PC-3 (cell line): ENCODE data around the gene PURA. TPM values are rescaled to one million over a fixed set of nuclear protein-coding genes. Genes with fewer than 3 reads are reported as not detected.

Experiments
- ATAC-seq: fragments of 200-7000 bp; cut with Tn5 transposase; 2 replicates; pipeline ENCODE4 v1.9.1; 2020; ENCODE audit warnings: mild to moderate bottlenecking, moderate library complexity
- BruUV-seq: library from RNA; stranded (reverse); fragments of 400-500 nt; replicated peaks from 2 replicates; lab custom pipeline; 2021; lab: Mats Ljungman, UMichigan
- CTCF ChIA-PET: fragments of 300-600 bp; sonication (Branson Sonifier 250); formaldehyde crosslinking; loops from one replicate; lab custom pipeline; 2022; ENCODE audit warnings: antibody characterized with exemption; lab: Charles Lee
- POLR2A ChIA-PET: fragments of 300-600 bp; sonication (Branson Sonifier 250); formaldehyde crosslinking; loops from one replicate; lab custom pipeline; 2022; ENCODE audit warnings: antibody characterized with exemption; ENCODE audit not compliant: unreplicated experiment; lab: Charles Lee
- DNase-seq: peaks from one replicate; pipeline ENCODE4 v3.0.0-alpha.2; 2015
- H2AFZ ChIP-seq: fragments of 300-600 bp; sonication (generic); 2 replicates; pipeline ENCODE4 v1.6.0; 2016; ENCODE audit warnings: antibody characterized with exemption, low read length
- H3F3A ChIP-seq: fragments of 300-600 bp; sonication (generic); one replicate; pipeline ENCODE4 v1.6.0; 2017; ENCODE audit warnings: antibody characterized with exemption, low read length, control low read depth, mild to moderate bottlenecking; ENCODE audit not compliant: unreplicated experiment
- H3K27ac ChIP-seq: fragments of 300-600 bp; sonication (generic); 2 replicates; pipeline ENCODE4 v1.5.1; 2016; ENCODE audit warnings: mild to moderate bottlenecking, low read length
- H3K27me3 ChIP-seq: fragments of 300-600 bp; sonication (generic); 2 replicates; pipeline ENCODE4 v1.6.1; 2016; ENCODE audit warnings: low read length, mixed read lengths
- H3K36me3 ChIP-seq: fragments of 300-600 bp; sonication (generic); 2 replicates; pipeline ENCODE4 v1.6.1; 2016; ENCODE audit warnings: low read depth, mixed run types, low read length, mixed read lengths
- H3K4me1 ChIP-seq: fragments of 300-600 bp; sonication (generic); 2 replicates; pipeline ENCODE4 v1.5.1; 2016; ENCODE audit warnings: low read length; ENCODE audit not compliant: insufficient read depth
- H3K4me2 ChIP-seq: fragments of 300-600 bp; sonication (generic); 2 replicates; pipeline ENCODE4 v1.6.0; 2016; ENCODE audit warnings: low read length
- H3K4me3 ChIP-seq: fragments of 300-600 bp; sonication (generic); 2 replicates; pipeline ENCODE4 v1.5.1; 2016; ENCODE audit warnings: mild to moderate bottlenecking, low read length, mixed read lengths
- H3K79me2 ChIP-seq: fragments of 300-600 bp; sonication (generic); 2 replicates; pipeline ENCODE4 v1.6.1; 2017; ENCODE audit warnings: low read length, mixed read lengths
- H3K9ac ChIP-seq: fragments of 300-600 bp; sonication (generic); 2 replicates; pipeline ENCODE4 v1.6.0; 2016; ENCODE audit warnings: mild to moderate bottlenecking, low read length
- H3K9me2 ChIP-seq: fragments of 300-600 bp; sonication (generic); replicated peaks from 2 replicates; pipeline ENCODE4 v1.6.1; 2016; ENCODE audit warnings: mixed run types, low read length, mixed read lengths
- H3K9me3 ChIP-seq: fragments of 300-600 bp; sonication (generic); 2 replicates; pipeline ENCODE4 v1.6.1; 2016; ENCODE audit warnings: low read length, mixed read lengths
- H4K20me1 ChIP-seq: fragments of 300-600 bp; sonication (generic); 2 replicates; pipeline ENCODE4 v1.6.1; 2016; ENCODE audit warnings: low read length, mixed read lengths
- CTCF ChIP-seq: fragments of 300-600 bp; sonication (generic); conservative IDR thresholded peaks from 2 replicates; pipeline ENCODE4 v1.5.1; 2017; ENCODE audit warnings: antibody characterized with exemption, low read depth, mild to moderate bottlenecking, low read length
- EZH2 ChIP-seq: fragments of 300-600 bp; sonication (generic); IDR thresholded peaks from one replicate; pipeline ENCODE4 v1.6.1; 2017; ENCODE audit warnings: antibody characterized with exemption, mild to moderate bottlenecking, low read length; ENCODE audit not compliant: unreplicated experiment
- EZH2phosphoT487 ChIP-seq: fragments of 300-600 bp; sonication (generic); IDR thresholded peaks from 2 replicates; pipeline ENCODE4 v1.6.1; 2018; ENCODE audit warnings: mild to moderate bottlenecking, antibody characterized with exemption, low read length, borderline replicate concordance
- intact Hi-C: fragments of 100-400 bp; cut with micrococcal nuclease; formaldehyde crosslinking; loops from 2 replicates; pipeline ENCODE4 v1.9.0; 2023
- total RNA-seq: library from RNA; depleted of rRNA; stranded (reverse); fragments of >200 nt; gene quantifications from 2 replicates; pipeline ENCODE4 v1.2.3, GENCODE V29; 2014

The PURA gene
- total RNA-seq, 1 experiment from 2014 or later: 8.5 TPM

- no peak overlapping the region for H3K4me3 ChIP-seq
- no TSS peak for BruUV-seq
Observed at GRCh38 chr5:140093866-140094265, 20.0 kb upstream of the PURA start.

GRCh38 chr5:140094889-140095288, 19.0 kb upstream of the PURA start:
- POLR2A ChIA-PET: no interaction called here

More at GRCh38 chr5:140093866-140094265, 20.0 kb upstream of the PURA start:
- Histone ChIP-seq H3K9me2 (no peaks in the 10 kb centered on the region), H3K4me2 (no peak overlapping the region), H4K20me1 (no peaks in the 10 kb centered on the region), H3K9me3 (peaks cover 16% of the 10 kb centered on the region; the same call in 1 of the 2 replicates), H2AFZ (no peak overlapping the region), H3K27me3 (peaks cover 22% of the 10 kb centered on the region; the same call in 1 of the 2 replicates), H3F3A (no peaks in the 10 kb centered on the region), H3K4me1 (no peaks in the 10 kb centered on the region), H3K9ac (no peak overlapping the region), H3K79me2 (no peaks in the 10 kb centered on the region), H3K36me3 (no peaks in the 10 kb centered on the region), H3K27ac (no peak overlapping the region)
- ATAC-seq (no peak), DNase-seq (no peak)
- TF ChIP-seq EZH2phosphoT487 (no peak), CTCF (no peak), EZH2 (no peak)
- intact Hi-C loops: no loop called here
- ChIA-PET POLR2A (no interaction called here), CTCF (no interaction called here)

More at GRCh38 chr5:140094889-140095288, 19.0 kb upstream of the PURA start:
- no peak for ATAC-seq
- Histone ChIP-seq H3K4me1 (no peaks in the 10 kb centered on the region), H2AFZ (no peak overlapping the region), H3F3A (no peaks in the 10 kb centered on the region), H3K9me3 (peaks cover 10% of the 10 kb centered on the region; the same call in 1 of the 2 replicates), H3K4me2 (no peak overlapping the region), H3K36me3 (no peaks in the 10 kb centered on the region), H3K79me2 (no peaks in the 10 kb centered on the region), H3K4me3 (no peak overlapping the region), H3K27me3 (peaks cover 17% of the 10 kb centered on the region; the same call in 1 of the 2 replicates), H3K9ac (no peak overlapping the region), H3K9me2 (no peaks in the 10 kb centered on the region), H4K20me1 (no peaks in the 10 kb centered on the region), H3K27ac (no peak overlapping the region)
- BruUV-seq: no TSS peak
- DNase-seq: no peak
- TF ChIP-seq EZH2: no peak
- no peak for TF ChIP-seq EZH2phosphoT487
- TF ChIP-seq CTCF: no peak
- CTCF ChIA-PET: interaction anchor here (0.6 kb wide), 1 partner anchor 132 kb away, joined by 3 read pairs; no protein-coding TSS in a partner anchor
- intact Hi-C loops: no loop called here
